Esophagus muscularis mucosa (tissue), 3 donors: Measurements from ENCODE around the gene NID1.

ENCODE experiments used
- POLR2A ChIP-seq: fragments of 450-650 bp; IDR thresholded peaks from one replicate; pipeline ENCODE4 v1.6.1; 2017; ENCODE audit warnings: antibody characterized with exemption, moderate library complexity, mild to moderate bottlenecking, low read depth
- POLR2AphosphoS5 ChIP-seq, 2 donors: sonication (generic); formaldehyde crosslinking; IDR thresholded peaks; one replicate each; pipeline ENCODE4 v1.6.1; 2017; ENCODE audit warnings: antibody characterized with exemption in 2 of 2
- TF ChIP-seq, protein P1 (sequence below), 3 experiments: fragments of 200-600 bp in 2 of 3; fragments of 450-650 bp in 1 of 3; sonication (generic) in 2 of 3; IDR thresholded peaks; one replicate each; pipeline ENCODE4 v1.5.1; 2017 to 2019; ENCODE audit warnings: antibody characterized with exemption in 3 of 3, mild to moderate bottlenecking in 2 of 3, moderate library complexity in 1 of 3

GRCh38 chr1:236041631-236042618, 23.0 kb downstream of the NID1 start:
- TF ChIP-seq POLR2AphosphoS5 (IDR thresholded peaks at IDR 0.05) (peak in 1 of 2 donors; percentile 15), POLR2A (no peak)
- TF ChIP-seq, protein P1, sequence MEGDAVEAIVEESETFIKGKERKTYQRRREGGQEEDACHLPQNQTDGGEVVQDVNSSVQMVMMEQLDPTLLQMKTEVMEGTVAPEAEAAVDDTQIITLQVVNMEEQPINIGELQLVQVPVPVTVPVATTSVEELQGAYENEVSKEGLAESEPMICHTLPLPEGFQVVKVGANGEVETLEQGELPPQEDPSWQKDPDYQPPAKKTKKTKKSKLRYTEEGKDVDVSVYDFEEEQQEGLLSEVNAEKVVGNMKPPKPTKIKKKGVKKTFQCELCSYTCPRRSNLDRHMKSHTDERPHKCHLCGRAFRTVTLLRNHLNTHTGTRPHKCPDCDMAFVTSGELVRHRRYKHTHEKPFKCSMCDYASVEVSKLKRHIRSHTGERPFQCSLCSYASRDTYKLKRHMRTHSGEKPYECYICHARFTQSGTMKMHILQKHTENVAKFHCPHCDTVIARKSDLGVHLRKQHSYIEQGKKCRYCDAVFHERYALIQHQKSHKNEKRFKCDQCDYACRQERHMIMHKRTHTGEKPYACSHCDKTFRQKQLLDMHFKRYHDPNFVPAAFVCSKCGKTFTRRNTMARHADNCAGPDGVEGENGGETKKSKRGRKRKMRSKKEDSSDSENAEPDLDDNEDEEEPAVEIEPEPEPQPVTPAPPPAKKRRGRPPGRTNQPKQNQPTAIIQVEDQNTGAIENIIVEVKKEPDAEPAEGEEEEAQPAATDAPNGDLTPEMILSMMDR (IDR thresholded peaks at IDR 0.05): no peak
